GM23248 (cell line): Measurements from ENCODE around the gene NEUROD1.

Experiments used
- EZH2 ChIP-seq: fragments of 200-600 bp; sonication (generic); IDR thresholded peaks from 2 replicates; pipeline ENCODE4 v1.6.1; 2018; ENCODE audit warnings: antibody characterized with exemption, mild to moderate bottlenecking; ENCODE audit not compliant: insufficient read depth, poor library complexity, severe bottlenecking
- EZH2phosphoT487 ChIP-seq: fragments of 200-600 bp; sonication (generic); IDR thresholded peaks from 2 replicates; pipeline ENCODE4 v1.6.1; 2018; ENCODE audit warnings: antibody characterized with exemption, moderate library complexity, mild to moderate bottlenecking, low read depth; ENCODE audit not compliant: insufficient read depth

DNA sequence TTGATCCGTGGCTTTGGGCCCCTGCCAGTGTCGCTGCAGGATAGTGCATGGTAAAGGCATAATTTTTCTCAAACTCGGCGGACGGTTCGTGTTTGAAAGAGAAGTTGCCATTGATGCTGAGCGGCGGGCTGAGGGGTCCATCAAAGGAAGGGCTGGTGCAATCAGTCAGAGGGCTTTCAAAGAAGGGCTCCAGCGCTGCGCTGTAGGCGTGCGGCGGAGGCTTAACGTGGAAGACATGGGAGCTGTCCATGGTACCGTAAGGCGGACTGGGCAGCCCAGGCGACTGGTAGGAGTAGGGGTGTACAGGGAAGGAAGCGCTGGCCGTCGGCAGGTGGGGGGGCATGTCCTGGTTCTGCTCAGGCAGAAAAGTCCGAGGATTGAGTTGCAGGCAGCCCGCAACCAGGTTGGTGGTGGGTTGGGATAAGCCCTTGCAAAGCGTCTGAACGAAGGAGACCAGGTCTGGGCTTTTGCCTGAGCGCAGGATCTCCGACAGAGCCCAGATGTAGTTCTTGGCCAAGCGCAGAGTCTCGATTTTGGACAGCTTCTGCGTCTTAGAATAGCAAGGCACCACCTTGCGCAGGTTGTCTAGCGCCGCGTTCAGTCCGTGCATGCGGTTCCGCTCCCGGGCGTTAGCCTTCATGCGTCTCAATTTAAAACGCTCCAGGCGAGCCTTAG, 2.3 kb downstream of the NEUROD1 start:
- TF ChIP-seq EZH2phosphoT487, result no peak
- no peak for TF ChIP-seq EZH2
